PC-9 (cell line): Measurements from ENCODE around the gene C11orf21. TPM values are rescaled to one million over a fixed set of nuclear protein-coding genes. Genes with fewer than 3 reads are reported as not detected.

Experiments used
- BruUV-seq: library from RNA; stranded (reverse); fragments of 400-500 nt; replicated peaks from 2 replicates; lab custom pipeline; 2021; lab: Mats Ljungman, UMichigan
- CTCF ChIA-PET: fragments of 300-600 bp; sonication (Branson Sonifier 250); formaldehyde crosslinking; loops from one replicate; lab custom pipeline; 2022; ENCODE audit warnings: antibody characterized with exemption; lab: Charles Lee
- POLR2A ChIA-PET: fragments of 300-600 bp; sonication (Branson Sonifier 250); formaldehyde crosslinking; loops from one replicate; lab custom pipeline; 2022; ENCODE audit warnings: antibody characterized with exemption; ENCODE audit not compliant: unreplicated experiment; lab: Charles Lee
- DNase-seq, 2 experiments: peaks; one replicate each; pipeline versions ENCODE4 v3.0.0 to v3.0.0-alpha.2; 2015 to 2022; ENCODE audit warnings: mixed read lengths in 1 of 2
- H2AFZ ChIP-seq: fragments of 200-600 bp; sonication (generic); 2 replicates; pipeline ENCODE4 v1.8.1; 2017; ENCODE audit warnings: antibody characterized with exemption
- H3F3A ChIP-seq: fragments of 200-600 bp; sonication (generic); 2 replicates; pipeline ENCODE4 v1.8.1; 2017; ENCODE audit warnings: antibody characterized with exemption, mild to moderate bottlenecking, low read depth; ENCODE audit not compliant: insufficient read depth
- H3K27ac ChIP-seq: fragments of 200-600 bp; sonication (generic); 2 replicates; pipeline ENCODE4 v1.6.1; 2016; ENCODE audit warnings: mixed run types
- H3K27me3 ChIP-seq: fragments of 200-600 bp; sonication (generic); 2 replicates; pipeline ENCODE4 v1.6.1; 2016; ENCODE audit warnings: low read depth, mixed run types; ENCODE audit not compliant: insufficient read depth
- H3K36me3 ChIP-seq: fragments of 200-600 bp; sonication (generic); 2 replicates; pipeline ENCODE4 v1.6.1; 2016; ENCODE audit warnings: low read depth, mixed run types
- H3K4me1 ChIP-seq: fragments of 200-600 bp; sonication (generic); replicated peaks from 2 replicates; pipeline ENCODE4 v1.6.1; 2016; ENCODE audit warnings: mixed run types; ENCODE audit not compliant: insufficient read depth
- H3K4me2 ChIP-seq: fragments of 200-600 bp; sonication (generic); 2 replicates; pipeline ENCODE4 v1.6.1; 2017; ENCODE audit warnings: mixed run types
- H3K4me3 ChIP-seq: fragments of 200-600 bp; sonication (generic); 2 replicates; pipeline ENCODE4 v1.6.1; 2016; ENCODE audit warnings: mixed run types
- H3K79me2 ChIP-seq: fragments of 200-600 bp; sonication (generic); 2 replicates; pipeline ENCODE4 v1.6.1; 2017; ENCODE audit warnings: low read depth, mixed run types
- H3K9me2 ChIP-seq: fragments of 200-600 bp; sonication (generic); 2 replicates; pipeline ENCODE4 v1.8.1; 2017; ENCODE audit warnings: mild to moderate bottlenecking; ENCODE audit not compliant: insufficient read depth
- H3K9me3 ChIP-seq: fragments of 200-600 bp; sonication (generic); 2 replicates; pipeline ENCODE4 v1.8.1; 2016; ENCODE audit warnings: low read depth; ENCODE audit not compliant: insufficient read depth
- H4K20me1 ChIP-seq: fragments of 200-600 bp; sonication (generic); 2 replicates; pipeline ENCODE4 v1.8.1; 2017; ENCODE audit not compliant: insufficient read depth
- EZH2 ChIP-seq: fragments of 200-600 bp; sonication (generic); IDR thresholded peaks from 2 replicates; pipeline ENCODE4 v1.8.0; 2017; ENCODE audit warnings: antibody characterized with exemption, low read depth
- intact Hi-C: fragments of 100-400 bp; cut with micrococcal nuclease; formaldehyde crosslinking; loops from one replicate; pipeline ENCODE4 v1.10.0; 2022; ENCODE audit not compliant: unreplicated experiment
- total RNA-seq: library from RNA; stranded (reverse); gene quantifications from 2 replicates; pipeline ENCODE4 v1.2.3, GENCODE V29; 2021
- TF ChIP-seq, protein P1 (sequence below): fragments of 200-600 bp; sonication (generic); conservative IDR thresholded peaks from 2 replicates; pipeline ENCODE4 v1.6.1; 2017; ENCODE audit warnings: mixed run types, antibody characterized with exemption, mild to moderate bottlenecking, moderate library complexity

Gene C11orf21
- total RNA-seq, 1 experiment from 2014 or later = not detected

DNA sequence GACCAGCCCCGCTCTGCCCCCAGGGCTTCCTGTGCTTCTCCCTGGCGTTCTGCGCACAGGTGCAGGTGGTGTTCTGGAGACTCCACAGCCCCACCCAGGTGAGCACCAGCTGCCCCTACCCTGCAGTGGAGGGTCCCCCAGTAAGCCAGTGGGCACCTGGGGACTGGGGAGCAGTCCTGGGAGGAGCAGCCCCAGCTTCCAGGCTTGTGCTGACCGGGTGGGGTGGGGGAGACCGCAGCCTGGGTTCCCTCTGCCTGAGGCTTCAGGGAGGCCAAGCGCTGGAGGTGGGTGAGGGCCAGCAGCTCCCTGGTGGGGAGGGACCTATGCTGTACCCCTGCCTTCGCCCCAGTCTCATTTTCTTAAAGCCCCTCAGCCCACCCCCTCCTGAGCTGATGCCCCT lies 7.0 kb upstream of the C11orf21 start:
- Histone ChIP-seq H3K9me3 (no peaks in the 10 kb centered on the region), H3K27ac (no peak overlapping the region), H3K36me3 (no peaks in the 10 kb centered on the region), H3K4me3 (no peak overlapping the region), H3K79me2 (no peaks in the 10 kb centered on the region), H2AFZ (no peak overlapping the region), H3K4me2 (no peak overlapping the region), H3K4me1 (peaks cover 8% of the 10 kb centered on the region), H3K9me2 (no peaks in the 10 kb centered on the region), H3F3A (no peaks in the 10 kb centered on the region), H4K20me1 (no peaks in the 10 kb centered on the region), H3K27me3 (no peaks in the 10 kb centered on the region)
- intact Hi-C loops = no loop called here
- POLR2A ChIA-PET = no interaction called here
- TF ChIP-seq EZH2 = no peak
- TF ChIP-seq, protein P1, sequence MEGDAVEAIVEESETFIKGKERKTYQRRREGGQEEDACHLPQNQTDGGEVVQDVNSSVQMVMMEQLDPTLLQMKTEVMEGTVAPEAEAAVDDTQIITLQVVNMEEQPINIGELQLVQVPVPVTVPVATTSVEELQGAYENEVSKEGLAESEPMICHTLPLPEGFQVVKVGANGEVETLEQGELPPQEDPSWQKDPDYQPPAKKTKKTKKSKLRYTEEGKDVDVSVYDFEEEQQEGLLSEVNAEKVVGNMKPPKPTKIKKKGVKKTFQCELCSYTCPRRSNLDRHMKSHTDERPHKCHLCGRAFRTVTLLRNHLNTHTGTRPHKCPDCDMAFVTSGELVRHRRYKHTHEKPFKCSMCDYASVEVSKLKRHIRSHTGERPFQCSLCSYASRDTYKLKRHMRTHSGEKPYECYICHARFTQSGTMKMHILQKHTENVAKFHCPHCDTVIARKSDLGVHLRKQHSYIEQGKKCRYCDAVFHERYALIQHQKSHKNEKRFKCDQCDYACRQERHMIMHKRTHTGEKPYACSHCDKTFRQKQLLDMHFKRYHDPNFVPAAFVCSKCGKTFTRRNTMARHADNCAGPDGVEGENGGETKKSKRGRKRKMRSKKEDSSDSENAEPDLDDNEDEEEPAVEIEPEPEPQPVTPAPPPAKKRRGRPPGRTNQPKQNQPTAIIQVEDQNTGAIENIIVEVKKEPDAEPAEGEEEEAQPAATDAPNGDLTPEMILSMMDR = no peak
- no TSS peak for BruUV-seq
- no peak for DNase-seq
- CTCF ChIA-PET = no interaction called here

GRCh38 chr11:2307501-2308331 lies 6.0 kb upstream of the C11orf21 start:
- H3K27ac ChIP-seq = no peak overlapping the region
- ChIA-PET POLR2A (no interaction called here), CTCF (interaction anchor here (0.6 kb wide), 1 partner anchor 585 kb away, joined by 7 read pairs; no protein-coding TSS in a partner anchor)
- no peak for DNase-seq
- no peaks in the 10 kb centered on the region for H4K20me1 ChIP-seq
- intact Hi-C loops = no loop called here
- H2AFZ ChIP-seq = no peak overlapping the region
- H3K4me1 ChIP-seq = peaks cover 8% of the 10 kb centered on the region
- H3K4me3 ChIP-seq = no peak overlapping the region
- BruUV-seq = no TSS peak
- no peaks in the 10 kb centered on the region for H3K9me3 ChIP-seq
- no peaks in the 10 kb centered on the region for H3K27me3 ChIP-seq
- no peaks in the 10 kb centered on the region for H3K79me2 ChIP-seq
- no peaks in the 10 kb centered on the region for H3K9me2 ChIP-seq
- H3F3A ChIP-seq = no peaks in the 10 kb centered on the region
- no peak overlapping the region for H3K4me2 ChIP-seq
- H3K36me3 ChIP-seq = no peaks in the 10 kb centered on the region
- TF ChIP-seq, protein P1 = no peak
- no peak for TF ChIP-seq EZH2

GRCh38 chr11:2306877-2307500 lies 5.3 kb upstream of the C11orf21 start:
- CTCF ChIA-PET = interaction anchor here (0.6 to 3.3 kb wide), 2 partner anchors 113 to 586 kb away, joined by 7 to 29 read pairs; no protein-coding TSS in a partner anchor

More at GRCh38 chr11:2306877-2307500, 5.3 kb upstream of the C11orf21 start:
- H3K4me3 ChIP-seq = no peak overlapping the region
- H3K9me2 ChIP-seq = no peaks in the 10 kb centered on the region
- POLR2A ChIA-PET = no interaction called here
- intact Hi-C loops = no loop called here
- no peaks in the 10 kb centered on the region for H3K79me2 ChIP-seq
- BruUV-seq = no TSS peak
- H3K4me2 ChIP-seq = no peak overlapping the region
- no peaks in the 10 kb centered on the region for H3F3A ChIP-seq
- no peaks in the 10 kb centered on the region for H4K20me1 ChIP-seq
- no peak overlapping the region for H2AFZ ChIP-seq
- no peaks in the 10 kb centered on the region for H3K9me3 ChIP-seq
- H3K27me3 ChIP-seq = no peaks in the 10 kb centered on the region
- H3K27ac ChIP-seq = no peak overlapping the region
- DNase-seq = no peak
- no peak for TF ChIP-seq EZH2
- TF ChIP-seq, protein P1 = no peak
- H3K4me1 ChIP-seq = peaks cover 5% of the 10 kb centered on the region
- H3K36me3 ChIP-seq = no peaks in the 10 kb centered on the region
